Endodermal cell (in vitro differentiated cells): Measurements from ENCODE around the gene COG5. TPM values are rescaled to one million over a fixed set of nuclear protein-coding genes. Genes with fewer than 3 reads are reported as not detected.

Source experiments
- DNase-seq: peaks from one replicate; pipeline ENCODE4 v3.0.0-alpha.2; 2017
- H3K27ac ChIP-seq: 2 replicates; pipeline ENCODE4 v1.5.1; 2013; ENCODE audit warnings: mild to moderate bottlenecking, low read depth, low read length, moderate library complexity
- H3K27me3 ChIP-seq: 2 replicates; pipeline ENCODE4 v1.6.1; 2013; ENCODE audit warnings: mild to moderate bottlenecking, low read length, moderate library complexity; ENCODE audit not compliant: insufficient read depth, control insufficient read depth, poor library complexity, severe bottlenecking
- H3K36me3 ChIP-seq: 2 replicates; pipeline ENCODE4 v1.7.0; 2013; ENCODE audit warnings: mild to moderate bottlenecking, low read length, moderate library complexity; ENCODE audit not compliant: control insufficient read depth, insufficient read depth
- H3K4me1 ChIP-seq: one replicate; pipeline ENCODE4 v1.7.0; 2013; ENCODE audit warnings: low read length; ENCODE audit not compliant: control insufficient read depth, insufficient read depth
- H3K4me3 ChIP-seq: 2 replicates; pipeline ENCODE4 v1.5.1; 2013; ENCODE audit warnings: mild to moderate bottlenecking, low read length, moderate library complexity
- H3K9ac ChIP-seq: 2 replicates; pipeline ENCODE4 v1.6.1; 2013; ENCODE audit warnings: mild to moderate bottlenecking, low read length, moderate library complexity; ENCODE audit not compliant: poor library complexity, severe bottlenecking; ENCODE audit errors: extremely low read depth
- H3K9me3 ChIP-seq: 2 replicates; pipeline ENCODE4 v1.6.1; 2013; ENCODE audit warnings: mild to moderate bottlenecking, low read length, moderate library complexity; ENCODE audit not compliant: control insufficient read depth
- H3K27ac Mint-ChIP-seq: 2 replicates; pipeline ENCODE4 v1.8.0; 2020; ENCODE audit warnings: mixed read lengths
- H3K27me3 Mint-ChIP-seq: 2 replicates; pipeline ENCODE4 v1.8.0; 2021; ENCODE audit warnings: mild to moderate bottlenecking, mixed read lengths; ENCODE audit not compliant: insufficient read depth
- H3K36me3 Mint-ChIP-seq: 2 replicates; pipeline ENCODE4 v1.8.0; 2020; ENCODE audit warnings: low read depth, mixed read lengths
- H3K4me1 Mint-ChIP-seq: 2 replicates; pipeline ENCODE4 v1.8.0; 2020; ENCODE audit warnings: mixed read lengths
- H3K4me3 Mint-ChIP-seq: 2 replicates; pipeline ENCODE4 v1.8.0; 2020; ENCODE audit warnings: mild to moderate bottlenecking, moderate library complexity, mixed read lengths
- H3K9me3 Mint-ChIP-seq: 2 replicates; pipeline ENCODE4 v1.8.0; 2020; ENCODE audit warnings: mild to moderate bottlenecking, mixed read lengths
- WGBS, 2 experiments: methylation state at CpG; one replicate each; pipeline versions ENCODE4 v1.1.5 to v1.1.7; 2013; ENCODE audit warnings: missing lambda C conversion rate in 2 of 2, mixed read lengths in 1 of 2; ENCODE audit not compliant: insufficient coverage in 1 of 2, insufficient read length in 1 of 2; 5-methylcytosine and 5-hydroxymethylcytosine counted together
- total RNA-seq, 2 donors: library from RNA; stranded (reverse); fragmentation: NEBNext Ultra II Directional in 1 of 2; extraction: Animal tissue kit (Norgen Biotek cat#: 25700) in 1 of 2; gene quantifications; 2 replicates in 1 of 2; 3 replicates in 1 of 2; pipeline ENCODE4 v1.2.1, GENCODE V29; 2021
- TF ChIP-seq, protein P1 (sequence below): fragments of 200-600 bp; sonication (generic); conservative IDR thresholded peaks from 2 replicates; pipeline ENCODE4 v1.5.0; 2021; ENCODE audit warnings: antibody characterized with exemption, mild to moderate bottlenecking

The COG5 gene
- total RNA-seq, 2 donors from 2014 or later: 25.5 to 34.7 TPM

DNA sequence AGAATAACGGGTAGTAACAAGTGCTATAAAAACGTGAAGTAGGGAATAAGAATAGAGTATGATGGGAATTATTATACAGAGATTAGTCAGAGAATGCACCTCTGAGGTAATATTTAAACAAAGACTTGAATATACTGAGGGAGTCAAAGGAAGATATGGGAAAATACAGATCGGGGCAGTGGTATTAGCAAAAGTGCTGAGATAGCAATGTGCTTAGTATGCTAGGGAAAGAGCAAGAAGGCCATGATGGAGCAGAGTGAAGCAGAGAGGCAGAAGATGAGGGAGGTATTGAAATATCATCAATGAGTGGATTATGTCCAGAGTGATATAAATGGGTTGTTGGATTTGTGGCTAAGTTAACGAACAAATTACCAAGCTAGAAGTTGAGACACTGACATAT lies 190.4 kb downstream of the COG5 start:
- Histone ChIP-seq H3K4me1 (no peaks in the 10 kb centered on the region), H3K9ac (no peak overlapping the region), H3K4me3 (no peak overlapping the region), H3K27ac (no peak overlapping the region), H3K36me3 (no peaks in the 10 kb centered on the region), H3K27me3 (no peaks in the 10 kb centered on the region), H3K9me3 (no peaks in the 10 kb centered on the region)
- WGBS, 2 experiments: 93 to 100% methylated on average over 2 to 4 of the region's 4 CpGs
- DNase-seq: no peak
- H3K9me3 Mint-ChIP-seq: no peaks in the 10 kb centered on the region
- peaks cover 4% of the 10 kb centered on the region for H3K4me1 Mint-ChIP-seq
- H3K27ac Mint-ChIP-seq: no peak overlapping the region
- peaks cover 2% of the 10 kb centered on the region for H3K36me3 Mint-ChIP-seq
- H3K27me3 Mint-ChIP-seq: no peaks in the 10 kb centered on the region
- no peak overlapping the region for H3K4me3 Mint-ChIP-seq
- TF ChIP-seq, protein P1, sequence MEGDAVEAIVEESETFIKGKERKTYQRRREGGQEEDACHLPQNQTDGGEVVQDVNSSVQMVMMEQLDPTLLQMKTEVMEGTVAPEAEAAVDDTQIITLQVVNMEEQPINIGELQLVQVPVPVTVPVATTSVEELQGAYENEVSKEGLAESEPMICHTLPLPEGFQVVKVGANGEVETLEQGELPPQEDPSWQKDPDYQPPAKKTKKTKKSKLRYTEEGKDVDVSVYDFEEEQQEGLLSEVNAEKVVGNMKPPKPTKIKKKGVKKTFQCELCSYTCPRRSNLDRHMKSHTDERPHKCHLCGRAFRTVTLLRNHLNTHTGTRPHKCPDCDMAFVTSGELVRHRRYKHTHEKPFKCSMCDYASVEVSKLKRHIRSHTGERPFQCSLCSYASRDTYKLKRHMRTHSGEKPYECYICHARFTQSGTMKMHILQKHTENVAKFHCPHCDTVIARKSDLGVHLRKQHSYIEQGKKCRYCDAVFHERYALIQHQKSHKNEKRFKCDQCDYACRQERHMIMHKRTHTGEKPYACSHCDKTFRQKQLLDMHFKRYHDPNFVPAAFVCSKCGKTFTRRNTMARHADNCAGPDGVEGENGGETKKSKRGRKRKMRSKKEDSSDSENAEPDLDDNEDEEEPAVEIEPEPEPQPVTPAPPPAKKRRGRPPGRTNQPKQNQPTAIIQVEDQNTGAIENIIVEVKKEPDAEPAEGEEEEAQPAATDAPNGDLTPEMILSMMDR: no peak

DNA sequence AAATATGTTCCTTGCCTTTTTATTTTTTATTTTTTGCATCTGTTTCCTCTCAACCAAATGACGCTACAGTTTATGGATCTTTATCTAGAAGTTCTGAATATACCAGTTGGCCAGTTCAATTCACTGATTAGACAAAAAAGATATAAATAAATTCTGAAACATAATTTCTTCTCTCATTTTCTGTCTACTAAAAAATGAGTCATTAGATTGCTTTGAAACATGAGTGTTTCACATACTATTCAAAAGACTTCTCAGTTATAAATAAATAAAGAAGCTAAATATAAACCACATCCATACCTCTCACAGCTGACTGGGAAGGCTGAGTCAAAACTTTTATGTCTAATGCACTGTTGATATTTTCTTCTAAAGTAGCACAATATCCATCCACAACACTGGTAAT lies 191.4 kb downstream of the COG5 start:
- H3K9me3 ChIP-seq: no peaks in the 10 kb centered on the region
- no peak overlapping the region for H3K9ac ChIP-seq
- no peaks in the 10 kb centered on the region for H3K4me1 ChIP-seq
- H3K4me3 ChIP-seq: no peak overlapping the region
- H3K27me3 Mint-ChIP-seq: no peaks in the 10 kb centered on the region
- no peaks in the 10 kb centered on the region for H3K36me3 ChIP-seq
- H3K4me1 Mint-ChIP-seq: no peaks in the 10 kb centered on the region
- TF ChIP-seq, protein P1: no peak
- no peaks in the 10 kb centered on the region for H3K9me3 Mint-ChIP-seq
- no peaks in the 10 kb centered on the region for H3K27me3 ChIP-seq
- no peak overlapping the region for H3K27ac Mint-ChIP-seq
- DNase-seq: no peak
- no peak overlapping the region for H3K4me3 Mint-ChIP-seq
- 91 to 100% methylated on average over 1 of the region's 1 CpG for WGBS, 2 experiments
- H3K36me3 Mint-ChIP-seq: peaks cover 4% of the 10 kb centered on the region
- no peak overlapping the region for H3K27ac ChIP-seq

DNA sequence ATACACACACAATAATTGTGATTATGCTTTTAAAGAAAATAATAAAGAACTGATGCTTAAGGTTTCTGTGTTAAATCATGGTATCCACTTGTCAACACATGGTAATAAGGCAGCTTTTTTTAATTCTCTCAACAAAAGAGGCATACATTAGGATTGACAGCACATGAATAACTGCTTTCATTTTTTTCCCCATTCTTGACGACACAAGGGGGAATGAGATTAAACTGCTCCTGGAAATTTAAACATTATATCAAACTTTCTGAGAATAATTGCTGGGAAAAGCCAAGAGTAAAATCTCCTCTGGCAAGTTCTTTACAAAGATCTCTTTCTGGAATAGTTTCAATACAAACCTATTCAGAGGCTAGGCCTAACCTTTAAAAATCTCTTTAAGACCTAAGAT lies 192.9 kb downstream of the COG5 start:
- H3K9me3 ChIP-seq: no peaks in the 10 kb centered on the region
- no peaks in the 10 kb centered on the region for H3K27me3 ChIP-seq
- H3K27ac Mint-ChIP-seq: no peak overlapping the region
- no peak overlapping the region for H3K4me3 ChIP-seq
- 100% methylated on average over 1 of the region's 1 CpG; no CpG with 5 or more reads in 1 of the 2 experiments for WGBS, 2 experiments
- TF ChIP-seq, protein P1: no peak
- no peak overlapping the region for H3K9ac ChIP-seq
- no peak overlapping the region for H3K4me3 Mint-ChIP-seq
- no peak for DNase-seq
- H3K27ac ChIP-seq: no peak overlapping the region
- H3K36me3 ChIP-seq: no peaks in the 10 kb centered on the region
- H3K36me3 Mint-ChIP-seq: peaks cover 4% of the 10 kb centered on the region
- no peaks in the 10 kb centered on the region for H3K4me1 ChIP-seq
- peaks cover 4% of the 10 kb centered on the region for H3K4me1 Mint-ChIP-seq
- no peaks in the 10 kb centered on the region for H3K27me3 Mint-ChIP-seq
- no peaks in the 10 kb centered on the region for H3K9me3 Mint-ChIP-seq
